ENCODE measurements around the gene BMP5.

The BMP5 gene

DNA sequence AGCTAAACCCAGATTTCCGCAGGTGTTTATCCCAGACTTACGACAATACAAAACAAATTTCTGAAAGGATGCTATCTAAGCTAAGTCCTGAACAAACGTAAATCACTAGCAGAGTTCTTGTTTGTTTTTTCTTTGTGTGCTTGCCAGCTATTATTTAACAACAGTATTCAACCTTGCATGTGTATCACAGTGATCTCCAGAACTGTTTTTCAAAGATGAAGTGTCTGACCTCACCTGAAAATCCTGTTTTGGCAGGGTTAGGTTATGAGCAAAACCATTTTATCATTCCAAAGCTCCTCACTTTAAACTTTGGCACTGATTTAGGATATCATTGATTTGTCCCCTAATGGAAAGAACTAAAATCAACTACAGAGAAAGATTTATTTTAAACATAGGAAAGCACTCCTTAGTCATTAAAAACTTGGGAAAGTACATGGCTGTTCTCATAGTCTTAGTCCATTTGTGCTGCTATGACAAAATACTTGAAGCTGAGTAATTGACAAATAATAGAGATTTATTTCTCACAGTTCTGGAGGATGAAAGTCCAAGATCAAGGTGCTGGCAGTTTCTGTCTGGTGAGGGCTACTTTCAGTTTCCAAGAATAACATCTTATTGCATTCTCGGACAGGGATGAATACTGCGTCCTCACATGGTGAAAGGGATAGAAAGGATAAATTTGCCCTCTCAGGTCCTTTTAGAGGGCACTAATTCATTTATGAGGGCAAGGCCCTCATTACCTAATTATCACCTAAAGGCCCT, 20.8 kb upstream of the BMP5 start:
- TF ChIP-seq, protein P1, sequence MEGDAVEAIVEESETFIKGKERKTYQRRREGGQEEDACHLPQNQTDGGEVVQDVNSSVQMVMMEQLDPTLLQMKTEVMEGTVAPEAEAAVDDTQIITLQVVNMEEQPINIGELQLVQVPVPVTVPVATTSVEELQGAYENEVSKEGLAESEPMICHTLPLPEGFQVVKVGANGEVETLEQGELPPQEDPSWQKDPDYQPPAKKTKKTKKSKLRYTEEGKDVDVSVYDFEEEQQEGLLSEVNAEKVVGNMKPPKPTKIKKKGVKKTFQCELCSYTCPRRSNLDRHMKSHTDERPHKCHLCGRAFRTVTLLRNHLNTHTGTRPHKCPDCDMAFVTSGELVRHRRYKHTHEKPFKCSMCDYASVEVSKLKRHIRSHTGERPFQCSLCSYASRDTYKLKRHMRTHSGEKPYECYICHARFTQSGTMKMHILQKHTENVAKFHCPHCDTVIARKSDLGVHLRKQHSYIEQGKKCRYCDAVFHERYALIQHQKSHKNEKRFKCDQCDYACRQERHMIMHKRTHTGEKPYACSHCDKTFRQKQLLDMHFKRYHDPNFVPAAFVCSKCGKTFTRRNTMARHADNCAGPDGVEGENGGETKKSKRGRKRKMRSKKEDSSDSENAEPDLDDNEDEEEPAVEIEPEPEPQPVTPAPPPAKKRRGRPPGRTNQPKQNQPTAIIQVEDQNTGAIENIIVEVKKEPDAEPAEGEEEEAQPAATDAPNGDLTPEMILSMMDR (conservative IDR thresholded peaks at IDR 0.05; ENCODE audit: low read depth, low read length) = no peak
- DNase-seq (ENCODE audit: low read depth) = no peak
- no peak overlapping the region for H3K4me3 ChIP-seq (ENCODE audit: low read length)

DNA sequence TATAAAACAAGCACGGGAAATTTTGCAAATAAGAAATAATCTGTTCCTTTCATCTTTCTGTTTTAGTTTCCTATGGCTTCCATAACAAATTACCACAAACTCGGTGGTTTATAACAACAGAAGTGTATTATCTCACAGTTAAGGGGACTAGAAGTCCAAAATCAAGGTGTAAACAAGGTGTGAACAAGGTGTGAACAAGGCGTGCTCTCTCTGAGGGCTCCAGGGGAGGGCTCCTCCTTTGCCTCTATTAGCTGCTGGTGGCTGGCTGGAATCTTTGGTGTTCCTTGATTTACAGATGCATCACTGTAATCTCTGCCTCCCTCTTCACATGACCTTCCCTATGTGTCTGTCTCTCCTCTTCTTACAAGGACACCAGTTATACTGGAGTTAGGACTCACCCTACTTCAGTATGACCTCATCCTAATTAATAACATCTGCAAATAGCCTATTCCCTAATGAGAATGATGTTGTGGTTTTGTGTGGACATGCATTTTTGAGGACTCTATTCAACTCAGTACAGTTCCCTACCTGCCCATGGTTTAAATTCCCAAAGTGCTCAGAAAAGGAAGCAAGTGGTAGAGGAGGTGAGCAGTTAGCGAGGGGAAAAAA, 17.5 kb upstream of the BMP5 start:
- no peak overlapping the region for H3K4me3 ChIP-seq (ENCODE audit: low read length)
- no peak for DNase-seq (ENCODE audit: low read depth)
- TF ChIP-seq, protein P1 (conservative IDR thresholded peaks at IDR 0.05; ENCODE audit: low read depth, low read length) = no peak

DNA sequence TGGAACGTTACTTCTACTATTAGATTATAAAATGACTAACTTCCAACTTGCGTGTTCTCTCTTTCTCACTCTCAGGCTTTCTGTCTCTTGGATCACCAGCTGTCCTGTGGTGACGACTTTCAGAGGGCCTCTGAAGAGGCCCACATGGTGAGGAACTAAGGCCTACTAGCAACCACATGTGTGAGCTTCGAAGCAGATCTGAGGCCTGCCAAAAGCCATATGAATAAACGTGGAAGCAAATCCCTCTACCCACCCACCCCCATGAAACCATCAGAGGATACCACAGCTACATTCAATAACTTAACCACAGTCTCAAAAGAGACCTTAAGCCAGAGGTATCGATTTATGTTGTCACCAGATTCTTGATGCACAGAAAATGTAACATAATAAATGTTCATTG, 13.5 kb upstream of the BMP5 start:
- DNase-seq (ENCODE audit: low read depth) = no peak
- TF ChIP-seq, protein P1 (conservative IDR thresholded peaks at IDR 0.05; ENCODE audit: low read depth, low read length) = no peak
- H3K4me3 ChIP-seq (ENCODE audit: low read length) = no peak overlapping the region

DNA sequence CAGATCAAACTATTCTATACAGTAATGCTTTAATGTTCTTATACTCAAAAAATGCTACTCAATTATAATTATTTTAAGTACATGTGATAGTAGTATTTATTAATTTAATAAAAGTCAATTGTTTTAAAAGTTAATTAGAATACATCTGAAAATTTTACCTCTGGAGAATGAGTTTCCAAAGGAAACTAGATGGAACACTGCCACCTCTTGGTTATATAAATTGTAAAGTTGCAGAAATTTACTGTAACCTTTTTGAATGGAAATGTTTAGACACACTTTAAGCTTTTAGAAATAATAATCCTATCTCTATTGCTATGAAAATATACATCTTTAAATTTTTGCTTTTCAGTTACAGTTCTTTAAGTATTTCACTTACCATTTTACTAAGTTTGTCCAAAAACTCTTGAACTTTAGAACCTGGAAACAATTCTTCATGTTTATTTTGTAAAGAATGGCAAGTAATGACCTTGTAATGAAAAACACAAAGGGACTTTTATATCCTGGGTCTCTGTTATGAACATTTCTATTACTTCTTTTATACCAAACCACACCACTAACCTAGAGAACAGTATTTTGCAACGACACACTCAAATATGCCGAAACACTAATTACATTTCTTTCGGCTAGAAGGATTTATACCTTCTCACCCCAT, 10.9 kb upstream of the BMP5 start:
- H3K4me3 ChIP-seq (ENCODE audit: low read length) = no peak overlapping the region
- TF ChIP-seq, protein P1 (conservative IDR thresholded peaks at IDR 0.05; ENCODE audit: low read depth, low read length) = peak; percentile 31
- DNase-seq (ENCODE audit: low read depth) = no peak

DNA sequence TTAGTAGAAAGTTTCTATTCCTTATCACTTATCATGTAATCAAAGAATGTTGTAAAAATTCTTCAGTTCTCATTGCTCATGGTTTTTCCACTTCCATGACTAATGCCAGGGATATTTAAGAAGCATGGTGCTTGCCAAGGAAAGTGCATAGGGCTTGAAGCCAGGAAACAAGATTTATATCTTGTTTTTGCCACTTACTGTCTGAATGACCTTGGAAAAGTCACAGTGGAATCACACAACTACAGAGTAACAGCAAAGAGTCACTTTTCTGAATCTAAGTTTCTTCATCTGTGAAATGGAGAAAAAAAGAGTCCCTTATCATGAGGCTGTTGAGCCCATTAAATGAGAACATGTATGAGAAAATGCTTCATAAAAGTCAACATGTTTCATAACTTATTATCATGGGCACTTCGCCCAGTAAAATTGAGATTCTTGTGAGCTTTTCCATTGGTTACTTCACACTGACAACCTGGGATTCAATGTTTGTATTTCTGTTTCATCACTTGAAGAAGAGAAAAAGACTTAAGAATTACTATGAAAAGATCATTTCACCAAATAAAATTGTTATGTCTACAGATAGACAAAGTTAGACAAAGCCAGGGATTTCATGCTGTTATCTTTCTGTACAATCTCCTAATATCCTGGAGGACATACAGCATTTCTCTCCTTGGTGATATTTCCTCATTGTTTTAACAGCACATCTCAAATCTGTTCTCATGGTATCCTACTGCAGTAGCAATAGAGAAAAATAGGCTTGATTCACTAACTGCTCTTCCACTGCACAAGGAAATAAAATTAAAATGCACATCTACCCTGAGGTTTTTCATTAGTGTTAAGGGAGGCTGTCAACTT, 7.6 kb upstream of the BMP5 start:
- TF ChIP-seq, protein P1 (conservative IDR thresholded peaks at IDR 0.05; ENCODE audit: low read depth, low read length) = no peak
- peak; percentile 86 for DNase-seq (ENCODE audit: low read depth)
- H3K4me3 ChIP-seq (ENCODE audit: low read length) = no peak overlapping the region

DNA sequence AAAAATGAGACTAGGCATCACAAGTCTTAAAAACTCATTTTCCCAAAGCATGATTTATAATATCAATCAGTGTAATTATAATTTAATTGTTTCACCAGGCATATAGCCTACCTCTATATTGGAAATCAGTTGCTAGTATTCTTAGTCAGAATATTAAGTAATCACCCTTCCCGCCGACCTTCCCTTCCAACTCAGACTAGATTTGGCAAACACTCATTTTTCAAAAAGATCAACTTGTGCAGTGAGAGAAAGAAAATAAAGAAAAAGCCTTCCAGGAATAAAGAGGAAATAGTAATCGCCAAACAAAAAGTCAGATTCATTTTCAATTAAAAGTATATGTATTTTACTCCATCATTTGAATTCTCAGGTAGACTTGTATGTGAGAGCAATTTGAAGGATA, 1.9 kb upstream of the BMP5 start:
- no peak overlapping the region for H3K4me3 ChIP-seq (ENCODE audit: low read length)
- TF ChIP-seq, protein P1 (conservative IDR thresholded peaks at IDR 0.05; ENCODE audit: low read depth, low read length) = no peak
- DNase-seq (ENCODE audit: low read depth) = no peak
